HG03025 (cell line): ENCODE measurements around the gene ITPA.
"Not testable (repeated sequence)": the region's sequence is repeated elsewhere in the genome, so short reads cannot be mapped to it uniquely, and the experiment has no call there.

Experiments used
- ATAC-seq: cut with Tn5 transposase; IDR thresholded peaks from one replicate; pipeline ENCODE4 v1.9.1; 2021; ENCODE audit warnings: mild to moderate bottlenecking, moderate library complexity; ENCODE audit not compliant: unreplicated experiment, low FRiP score

Gene ITPA

DNA sequence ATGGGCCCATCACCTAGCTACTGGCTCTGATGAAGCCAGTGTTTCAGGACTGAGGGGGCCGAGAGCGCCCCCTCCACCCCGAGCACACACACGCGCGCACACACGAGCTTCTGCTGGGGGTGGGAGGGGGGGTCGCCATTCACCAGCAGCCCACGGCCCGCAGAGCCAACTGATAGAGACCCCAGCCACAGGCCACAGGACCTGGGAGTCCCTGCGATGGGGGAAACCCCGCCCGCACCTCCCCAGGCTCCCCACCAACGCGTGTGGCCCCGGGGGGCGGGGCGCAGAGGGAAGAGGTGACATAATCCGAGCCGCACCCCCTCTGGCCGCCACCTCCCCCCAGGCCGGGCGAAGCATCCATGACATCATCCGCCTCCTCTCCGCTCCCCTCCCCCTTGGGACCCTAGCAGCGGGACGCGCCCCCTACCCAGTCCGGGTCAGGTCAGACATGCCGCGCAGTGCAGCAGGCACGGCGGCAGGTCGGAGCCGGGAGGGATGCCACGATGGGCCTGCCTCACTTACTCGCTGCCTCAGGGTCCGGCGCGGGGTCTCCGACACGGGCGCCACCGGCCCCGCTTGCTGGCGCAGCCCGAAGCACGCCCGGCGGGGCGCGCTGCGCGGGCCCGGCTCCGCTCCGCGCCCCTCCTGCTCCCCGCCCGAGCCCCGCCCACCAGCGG lies 36.2 kb upstream of the ITPA start, which contains the start of gene LZTS3:
TSS of gene LZTS3 (minus strand) at position 617 of the 677 bp plus-strand sequence. CDS start 6,386 bp downstream, outside the sequence.
- peak; percentile 29 for ATAC-seq

DNA sequence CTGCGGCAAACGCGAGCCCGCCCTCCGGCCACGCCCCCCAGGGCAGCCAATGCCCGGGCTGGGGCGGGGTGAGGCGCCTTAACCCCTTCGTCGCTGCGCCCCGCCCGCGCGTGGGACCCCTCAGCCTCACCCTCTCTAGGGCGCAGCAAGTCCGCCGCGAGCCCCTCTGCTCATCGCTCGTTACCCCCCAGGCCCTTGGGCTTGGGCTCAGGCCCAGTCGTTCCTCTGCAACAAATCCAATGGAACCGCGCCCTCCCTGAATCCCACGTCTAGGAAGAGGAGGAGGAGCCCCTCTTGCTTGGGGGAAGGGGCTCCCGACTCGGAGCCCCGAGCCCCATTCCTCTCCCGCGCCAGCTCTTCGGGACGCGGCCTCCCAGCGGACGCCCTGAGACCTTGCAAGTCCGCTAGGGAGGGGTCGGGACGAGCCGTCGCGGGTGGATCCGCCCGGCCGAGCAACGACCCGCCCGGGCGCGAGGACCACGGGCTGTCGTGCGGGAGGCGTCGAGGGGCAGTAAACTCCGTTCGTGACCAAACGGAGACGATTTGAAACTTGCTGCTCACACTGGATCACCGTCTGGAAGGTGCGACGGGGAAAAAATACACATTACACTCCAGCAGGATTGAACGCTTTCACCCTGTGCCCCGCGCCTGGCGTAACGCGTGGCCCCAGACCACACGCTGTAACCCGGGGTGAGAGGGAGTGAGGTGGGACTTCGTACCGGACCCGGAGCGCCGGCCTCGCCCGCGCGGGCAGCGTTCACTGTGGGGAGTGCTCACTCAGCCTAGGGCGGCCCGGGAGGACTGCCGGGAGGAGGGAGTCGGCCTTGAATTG lies 35.5 kb upstream of the ITPA start:
- ATAC-seq, result peak; percentile 88

DNA sequence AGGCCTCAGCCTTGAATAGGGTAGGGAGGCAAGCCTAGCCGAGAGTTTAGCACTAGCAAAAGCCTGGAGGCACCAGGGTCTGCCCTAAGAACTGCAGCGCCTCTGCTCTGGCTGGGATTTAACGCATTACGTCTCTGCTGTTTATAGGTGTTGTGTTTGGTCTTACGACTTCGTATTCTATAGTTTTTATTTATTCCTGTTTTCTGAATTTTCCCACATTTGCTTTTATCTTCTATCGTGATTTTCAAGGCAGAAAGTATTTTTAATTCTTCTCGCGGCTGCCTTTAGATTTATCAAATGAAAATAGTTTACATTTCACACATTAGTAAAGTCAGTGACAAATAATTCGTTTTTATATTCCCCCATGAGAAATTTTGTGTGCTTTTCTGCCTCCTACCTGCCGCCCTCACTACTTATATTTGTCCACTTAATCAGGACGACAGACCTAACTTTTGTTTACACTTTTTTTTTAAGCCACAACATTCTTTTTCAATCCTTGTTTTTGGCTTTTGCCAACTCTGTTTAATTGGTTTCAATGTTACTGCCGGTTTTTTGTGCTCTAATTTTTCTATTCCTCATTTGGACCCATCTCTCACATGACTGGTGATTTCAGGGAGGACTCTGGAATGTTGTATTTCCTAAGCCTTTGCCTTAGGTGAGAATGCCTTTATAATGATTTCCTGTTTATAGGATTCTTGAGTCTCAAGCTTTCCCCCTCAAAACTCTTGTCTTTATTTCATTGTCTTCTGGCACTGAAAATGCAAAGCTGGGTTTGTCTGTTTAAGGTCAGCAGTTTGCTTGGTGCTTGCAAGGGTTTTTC lies 34.6 kb upstream of the ITPA start:
- no peak for ATAC-seq

DNA sequence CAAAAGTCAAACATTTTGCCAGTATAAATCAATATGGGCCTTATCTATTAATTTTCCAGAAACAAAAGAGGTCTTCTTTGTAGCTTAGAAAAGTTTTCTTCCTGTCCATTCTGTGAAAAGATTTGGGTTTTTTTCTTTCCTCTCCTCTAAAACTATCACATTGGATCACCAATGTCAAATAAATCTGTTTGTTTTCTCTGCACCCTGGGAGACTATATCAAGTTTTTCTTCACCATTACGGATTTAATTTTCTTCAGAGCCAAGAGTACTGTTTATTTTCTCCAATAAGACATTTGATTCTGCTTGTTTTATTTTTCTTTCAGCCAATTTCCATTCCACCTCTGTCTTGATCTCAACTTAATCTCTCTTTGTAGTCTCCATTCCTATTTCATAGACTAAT lies 34.0 kb upstream of the ITPA start:
- no peak for ATAC-seq

DNA sequence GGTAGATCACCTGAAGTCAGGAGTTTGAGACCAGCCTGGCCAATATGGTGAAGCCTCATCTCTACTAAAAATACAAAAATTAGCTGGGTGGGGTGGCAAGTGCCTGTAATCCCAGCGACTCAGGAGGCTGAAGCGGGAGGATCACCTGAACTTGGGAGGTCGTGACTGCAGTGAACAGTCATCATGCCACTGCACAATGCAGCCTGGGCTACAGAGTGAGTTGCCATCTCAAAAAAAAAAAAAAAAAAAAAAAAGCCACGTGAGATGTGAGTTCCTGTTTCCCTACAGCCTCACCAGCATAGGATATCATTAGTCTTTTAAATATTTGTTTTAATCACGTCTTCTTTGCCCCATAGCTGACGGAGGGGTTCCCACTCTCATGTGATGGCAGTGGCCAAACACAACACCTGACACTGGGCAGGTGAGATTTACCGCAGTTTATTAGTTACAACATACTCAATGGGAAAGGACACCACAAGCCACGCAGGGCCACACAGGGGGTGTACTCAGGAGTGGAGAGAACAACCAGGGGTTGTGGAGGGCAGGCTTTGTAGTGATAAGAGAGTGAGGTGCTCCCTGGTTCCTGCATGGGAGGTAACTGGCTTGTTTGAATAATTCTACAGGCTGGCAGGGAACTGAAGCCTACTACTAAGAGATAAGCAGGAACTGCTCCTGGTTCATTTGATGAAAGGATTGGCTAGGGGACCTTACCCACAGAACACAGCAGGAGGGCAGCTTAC lies 31.4 kb upstream of the ITPA start:
- no peak for ATAC-seq

DNA sequence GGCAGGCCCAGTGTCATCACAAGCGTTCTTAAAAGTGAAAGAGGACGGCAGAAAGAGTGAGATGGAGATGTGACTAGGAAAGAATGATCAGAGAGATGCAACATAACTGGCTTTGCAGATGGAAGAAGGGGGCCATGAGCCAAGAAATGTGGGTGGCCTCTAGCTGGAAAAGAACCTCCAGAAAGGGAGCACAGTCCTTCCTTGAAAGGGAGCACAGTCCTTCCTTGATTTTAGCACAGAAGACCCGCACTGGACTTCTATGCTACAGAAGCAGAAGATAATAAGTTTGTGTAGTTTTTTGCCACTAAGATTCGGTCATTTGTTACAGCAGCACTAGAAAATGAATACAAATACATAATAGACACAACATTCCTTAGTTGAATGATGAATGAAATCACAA lies 29.0 kb upstream of the ITPA start:
- no peak for ATAC-seq

DNA sequence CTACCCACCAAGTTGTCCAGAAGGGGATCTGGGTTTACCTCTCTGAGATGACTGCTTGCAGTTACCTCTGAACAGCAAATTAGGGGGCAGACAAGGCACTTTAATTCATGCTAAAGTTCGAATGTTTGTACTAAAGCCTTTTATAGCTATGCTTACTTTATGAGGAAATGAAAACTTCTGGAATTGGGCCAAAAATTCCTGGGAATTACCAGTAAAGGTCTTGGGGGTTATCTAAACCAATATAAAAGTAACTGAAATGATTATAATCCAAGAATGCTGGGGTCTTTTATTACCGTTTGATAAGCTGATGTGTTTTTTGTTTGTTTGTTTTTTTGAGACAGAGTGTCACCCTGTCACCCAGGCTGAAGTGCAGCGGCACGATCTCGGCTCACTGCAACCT lies 28.0 kb upstream of the ITPA start:
- no peak for ATAC-seq

DNA sequence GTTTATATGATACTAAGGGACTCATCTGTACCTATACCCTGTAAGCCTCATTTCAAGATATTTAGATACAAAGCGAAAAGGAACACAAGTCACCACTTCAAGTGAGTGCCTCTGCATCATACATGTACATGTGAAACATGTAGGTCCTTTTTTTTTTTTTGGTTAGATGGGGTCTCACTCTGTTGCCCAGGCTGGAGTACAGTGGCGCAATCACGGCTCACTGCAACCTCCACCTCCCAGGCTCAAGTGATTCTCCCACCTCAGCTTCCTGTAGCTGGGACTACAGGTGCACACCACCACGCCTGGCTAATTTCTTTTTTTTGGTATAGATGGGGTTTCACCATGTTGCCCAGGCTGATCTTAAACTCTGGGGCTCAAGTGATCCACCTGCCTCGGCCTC lies 26.9 kb upstream of the ITPA start:
- ATAC-seq, result not testable (repeated sequence)

DNA sequence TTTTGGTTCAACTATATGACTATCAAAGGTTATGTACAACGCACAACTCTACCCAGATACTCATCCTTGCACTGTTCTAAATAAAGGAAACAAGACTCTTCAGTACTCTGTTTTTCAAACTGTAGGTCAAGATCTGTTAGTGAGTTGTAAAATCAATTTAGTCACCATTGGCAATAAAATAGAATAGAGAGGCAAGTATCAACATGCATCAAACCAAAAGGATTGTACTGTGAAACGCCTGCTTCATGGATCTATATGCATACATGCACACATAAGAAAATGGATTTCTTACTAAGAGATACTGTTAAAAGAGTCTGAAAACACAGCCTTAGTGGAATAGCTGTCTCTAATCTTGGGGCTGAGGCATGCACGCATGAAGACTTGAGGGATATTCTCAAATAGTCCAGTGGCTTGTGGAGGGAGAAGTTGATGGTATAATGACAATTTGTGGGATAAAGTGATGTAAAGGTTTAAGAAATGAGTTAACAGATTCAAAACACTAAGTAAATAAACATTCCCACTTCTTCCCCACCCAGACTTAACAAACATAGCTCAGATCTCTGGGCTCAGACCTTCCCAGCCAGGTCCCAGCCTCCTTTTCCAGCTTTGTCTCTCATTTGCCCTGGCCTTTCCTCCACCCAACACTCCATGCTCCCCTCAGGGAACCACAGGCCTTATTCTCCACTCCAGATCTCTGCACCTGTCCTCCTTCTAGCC lies 25.2 kb upstream of the ITPA start:
- no peak for ATAC-seq

DNA sequence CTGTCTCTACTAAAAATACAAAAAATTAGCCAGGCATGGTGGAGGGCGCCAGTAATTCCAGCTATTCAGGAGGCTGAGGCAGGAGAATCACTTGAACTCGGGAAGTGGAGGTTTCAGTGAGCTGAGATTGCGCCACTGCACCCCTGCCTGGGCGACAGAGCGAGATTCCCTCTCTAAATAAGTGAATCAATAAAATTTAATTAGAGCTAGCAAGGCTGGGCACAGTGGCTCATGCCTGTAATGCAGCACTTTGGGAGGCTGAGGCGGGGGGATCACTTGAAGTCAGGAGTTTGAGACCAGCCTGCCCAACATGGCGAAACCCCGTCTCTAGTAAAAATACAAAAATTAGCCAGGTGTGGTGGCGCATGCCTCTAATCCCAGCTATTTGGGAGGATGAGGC lies 21.4 kb upstream of the ITPA start:
- not testable (repeated sequence) for ATAC-seq

DNA sequence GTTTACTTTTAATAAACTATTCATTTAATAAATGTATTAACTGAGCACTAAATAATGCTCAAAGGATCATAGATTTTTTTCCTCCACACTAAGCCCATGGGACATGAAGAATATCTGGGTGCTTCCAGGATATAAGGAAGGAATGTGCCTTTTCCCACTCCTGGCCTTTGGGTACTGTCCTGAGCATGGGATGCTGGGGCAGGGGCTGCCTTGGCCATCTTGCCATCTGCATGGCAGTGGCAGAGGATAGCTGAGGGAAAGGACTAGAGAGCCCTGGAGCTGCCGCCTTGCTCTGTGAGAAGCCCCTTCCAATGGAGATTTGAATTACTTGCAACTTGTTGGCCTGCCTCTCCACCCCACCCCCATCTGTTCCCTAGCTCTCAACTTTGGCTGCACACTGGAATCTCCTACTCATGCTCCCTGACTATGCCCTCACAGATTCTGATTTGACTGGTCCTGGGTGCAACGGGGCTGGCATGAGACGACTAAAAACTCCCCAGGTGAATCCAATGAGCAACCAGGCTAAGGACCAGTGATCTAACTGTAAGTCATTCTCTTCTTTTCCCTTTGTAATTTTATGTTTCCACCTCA lies 20.4 kb upstream of the ITPA start:
- ATAC-seq, result no peak

DNA sequence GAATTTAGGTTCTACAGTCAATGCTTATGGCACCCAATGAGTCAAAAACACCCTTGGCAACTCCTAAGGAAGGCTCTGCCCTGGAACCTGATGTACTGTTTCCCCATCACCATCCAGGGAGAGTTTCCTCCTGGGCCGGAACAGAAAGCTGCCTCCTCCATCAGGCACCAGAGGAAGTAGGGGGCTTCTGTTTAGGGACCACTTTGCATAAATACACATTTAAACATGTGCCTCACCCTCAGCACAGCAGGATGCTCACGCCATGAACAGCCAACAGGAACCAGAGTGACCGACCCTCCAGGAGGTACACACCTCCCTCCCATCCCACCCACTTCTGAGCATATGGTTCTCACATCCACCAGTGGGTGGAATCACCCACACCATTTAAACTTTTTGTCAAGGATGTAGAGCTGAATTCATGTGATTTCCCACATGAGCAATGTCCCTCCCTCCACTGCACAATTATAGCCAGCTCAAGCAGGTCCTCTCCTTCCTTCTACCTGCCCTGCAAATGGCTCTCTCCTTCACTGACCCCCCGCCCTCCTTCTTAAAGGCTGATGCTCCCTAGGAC lies 19.7 kb upstream of the ITPA start:
- ATAC-seq, result no peak

DNA sequence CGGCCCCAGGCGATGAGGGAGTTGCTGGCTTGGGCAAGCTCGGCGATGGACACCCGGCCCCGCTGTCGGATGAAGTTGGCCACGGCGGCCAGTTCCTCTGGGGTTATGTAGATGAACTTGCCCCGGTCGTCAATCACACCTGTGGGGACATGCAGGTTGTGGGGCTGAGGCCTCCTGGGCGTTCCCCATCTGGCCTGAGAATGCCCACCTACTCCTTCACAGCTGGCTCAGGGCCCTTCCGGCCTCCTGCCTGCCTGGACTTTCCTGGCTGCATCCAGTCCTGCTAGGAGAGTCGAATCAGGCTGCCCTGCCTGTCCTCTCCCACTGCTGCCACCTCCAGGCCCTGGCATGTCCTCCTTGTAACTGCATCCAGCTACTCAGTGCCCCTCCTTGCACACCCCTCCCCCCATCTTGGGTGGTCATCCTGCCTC lies 18.6 kb upstream of the ITPA start:
- ATAC-seq, result no peak

DNA sequence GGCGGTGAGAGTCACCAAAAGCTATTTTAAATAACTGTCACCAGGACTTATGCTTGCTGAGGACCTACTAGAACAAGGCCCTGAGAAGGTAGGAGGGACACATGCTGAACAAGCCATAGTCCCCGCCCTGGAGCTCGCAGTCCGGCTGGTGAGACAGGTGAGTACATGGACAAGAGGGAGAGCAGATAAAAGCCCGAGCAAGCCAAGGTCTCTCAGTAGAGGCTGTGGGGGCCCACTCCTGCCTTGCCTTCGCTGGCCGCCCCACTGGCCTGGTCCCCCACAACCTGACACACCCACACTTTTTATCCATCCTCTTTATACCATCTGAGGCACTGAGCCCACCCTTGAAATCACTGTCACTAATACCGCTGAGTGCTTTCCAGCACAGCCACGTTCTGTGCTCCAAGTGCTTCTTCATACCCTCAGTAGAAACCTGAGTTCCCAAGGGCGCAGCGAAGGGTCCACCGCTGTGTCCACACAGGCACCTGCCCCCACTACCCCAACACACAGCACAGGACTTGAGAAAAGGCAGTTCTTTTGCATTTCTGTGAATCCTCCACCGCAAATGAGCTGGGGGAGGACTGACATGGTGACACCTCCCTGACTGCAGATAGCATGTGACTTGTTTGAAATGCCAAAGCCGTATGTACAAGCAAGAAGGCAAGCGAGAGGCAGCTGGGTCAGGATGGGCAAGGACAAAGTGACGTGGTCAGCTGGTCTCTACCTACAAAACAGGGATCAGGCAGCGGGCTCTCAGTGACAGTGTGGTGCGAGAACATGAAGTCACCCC lies 16.9 kb upstream of the ITPA start:
- ATAC-seq, result no peak

DNA sequence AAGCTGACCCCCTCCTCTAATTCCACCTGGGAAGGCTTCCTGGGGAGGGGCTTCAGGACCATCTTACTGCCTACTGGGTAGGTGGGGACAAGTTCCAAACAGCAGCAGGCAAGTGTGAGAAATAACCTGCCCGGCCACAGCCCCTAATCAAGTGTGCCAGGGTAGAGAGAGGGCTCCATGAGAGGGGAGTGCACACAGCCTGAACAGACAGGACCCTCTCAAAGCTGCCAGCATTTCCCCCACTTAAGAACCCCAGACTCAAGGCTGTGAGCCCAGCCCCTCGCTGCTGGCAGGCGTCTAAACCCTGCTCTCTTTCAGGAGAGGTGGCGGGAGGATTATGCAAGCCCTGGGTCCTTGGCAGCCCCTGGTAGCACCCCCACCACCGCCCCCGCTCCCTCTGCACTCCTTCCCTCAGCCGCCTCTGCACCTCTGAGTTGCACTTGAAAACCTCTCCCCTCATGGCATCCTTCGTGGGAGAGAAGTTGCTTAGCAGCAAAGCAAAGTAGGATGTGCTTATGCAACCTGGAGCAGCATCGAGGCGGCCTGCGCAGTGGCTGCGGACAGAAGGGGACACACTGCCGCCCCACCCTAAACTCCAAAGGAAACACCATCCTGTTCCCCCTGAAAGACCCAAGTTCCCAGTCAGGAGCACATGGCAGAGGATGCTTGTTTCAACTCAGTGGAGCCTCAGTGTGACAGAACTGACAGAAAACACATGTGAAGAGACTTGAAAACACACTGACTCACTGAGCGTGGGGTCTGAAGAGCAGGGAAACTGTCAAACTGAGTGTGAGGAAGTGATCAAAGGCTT lies 15.3 kb upstream of the ITPA start:
- ATAC-seq, result no peak

DNA sequence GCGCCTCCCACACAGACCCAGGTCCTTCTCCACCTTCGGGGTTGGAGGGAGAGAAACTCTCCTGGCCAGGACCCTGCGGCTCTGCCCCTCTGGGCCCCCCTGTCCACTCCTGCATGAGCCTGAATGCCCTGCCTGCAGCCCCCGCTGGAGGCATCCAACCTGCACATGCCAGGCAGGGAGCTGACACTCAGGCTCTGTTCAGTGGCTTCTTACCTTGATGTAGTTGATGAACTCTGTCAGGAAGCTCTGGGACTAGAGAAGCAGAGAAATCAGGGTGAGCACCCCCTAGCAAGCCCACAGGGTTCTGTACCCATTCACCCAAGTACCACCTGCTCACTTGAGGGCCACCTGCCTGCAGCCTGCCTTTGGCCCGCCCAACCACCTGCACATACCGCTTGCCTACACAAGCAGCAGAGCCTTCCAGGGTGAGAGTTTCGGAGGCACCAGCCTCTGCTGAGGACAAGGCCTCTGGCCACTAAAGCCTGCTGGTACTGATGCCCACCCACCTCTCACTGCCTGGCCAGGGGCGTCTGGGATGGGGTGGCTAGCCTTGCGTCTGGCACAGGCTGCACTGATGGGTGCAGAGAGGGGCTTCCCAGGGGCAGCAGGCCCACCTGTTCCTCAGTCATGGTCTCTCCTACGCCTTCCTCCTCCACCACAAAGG lies 14.5 kb upstream of the ITPA start:
- no peak for ATAC-seq
